NCI-H2081 treated with DMSO at 0.1 percent for 48 hours (cell line): ENCODE measurements around the gene BCKDHB.

Experiments
- DNase-seq: peaks from one replicate; lab custom pipeline; 2025; lab: John Stamatoyannopoulos, UW

BCKDHB gene

GRCh38 chr6:80151635-80152034 is 45.2 kb downstream of the BCKDHB start:
- DNase-seq, result no peak

- no peak for DNase-seq
Observed at GRCh38 chr6:80154160-80154559, 47.7 kb downstream of the BCKDHB start.

- no peak for DNase-seq
Observed at GRCh38 chr6:80156221-80156620, 49.8 kb downstream of the BCKDHB start.

- DNase-seq, result no peak
Observed at GRCh38 chr6:80158478-80158989, 52.1 kb downstream of the BCKDHB start.

DNA sequence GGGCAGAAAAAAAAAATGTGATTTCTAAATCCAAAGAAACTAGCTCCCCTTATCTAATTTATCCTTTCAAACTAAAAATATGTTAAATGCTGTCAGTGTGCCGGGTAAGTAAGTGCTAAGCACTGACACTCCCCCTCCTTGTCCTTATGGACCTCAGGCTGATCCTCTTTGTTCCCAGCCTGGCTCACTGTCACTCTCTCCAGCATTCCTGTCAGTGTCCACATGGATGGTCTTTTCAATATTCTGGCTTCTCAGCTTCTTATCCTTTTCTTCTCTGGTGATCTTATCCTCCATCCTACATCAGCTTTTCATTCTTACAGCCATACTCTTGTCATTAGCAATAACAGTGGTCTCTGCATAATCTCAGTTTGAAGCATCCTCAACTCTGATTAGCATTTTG is 55.0 kb downstream of the BCKDHB start:
- DNase-seq, result no peak

DNA sequence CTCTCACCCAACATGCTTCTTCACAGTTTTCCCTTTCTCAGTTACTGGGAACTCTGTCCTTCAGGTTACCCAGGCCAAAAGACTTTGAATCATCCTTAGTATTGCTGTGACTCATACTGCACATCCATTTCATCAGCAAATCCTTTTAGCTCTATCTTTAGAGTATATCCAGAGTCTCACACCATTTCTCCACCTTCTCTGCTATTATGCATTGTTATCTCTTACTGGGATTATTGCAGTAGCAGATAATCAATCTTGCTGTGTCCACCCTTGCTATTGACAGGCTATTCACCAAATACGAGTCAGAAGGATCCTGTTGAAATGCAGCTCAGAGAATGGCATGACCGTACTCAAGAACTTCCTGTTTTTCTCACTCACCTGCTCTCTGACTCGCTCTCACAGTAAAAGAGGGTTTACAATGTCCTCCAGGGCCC is 57.3 kb downstream of the BCKDHB start:
- DNase-seq, result no peak

- no peak for DNase-seq
Observed at GRCh38 chr6:80165143-80165542, 58.7 kb downstream of the BCKDHB start.

DNA sequence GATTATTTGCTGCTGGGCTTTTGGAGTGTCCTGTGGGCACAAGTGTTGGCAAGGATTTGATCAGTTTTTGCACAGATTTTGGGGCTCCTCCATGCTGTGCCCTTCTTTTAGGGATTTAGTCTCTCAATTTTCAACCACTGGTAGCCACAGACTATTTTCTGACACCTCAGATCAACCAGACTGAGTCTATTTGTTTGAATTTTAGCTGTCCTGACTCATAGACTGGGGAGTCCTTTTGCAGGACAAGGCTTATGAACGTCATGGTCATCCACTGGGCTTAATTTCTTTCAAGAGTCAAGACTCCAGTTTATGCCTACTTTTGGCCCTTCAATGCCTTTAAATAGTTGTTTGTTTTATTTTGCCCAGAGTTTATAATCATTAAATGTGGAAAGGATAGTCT is 59.3 kb downstream of the BCKDHB start:
- no peak for DNase-seq

- DNase-seq, result no peak
Observed at GRCh38 chr6:80170433-80170832, 64.0 kb downstream of the BCKDHB start.

GRCh38 chr6:80173411-80173810 is 66.9 kb downstream of the BCKDHB start:
- no peak for DNase-seq

- no peak for DNase-seq
Observed at GRCh38 chr6:80174900-80175572, 68.6 kb downstream of the BCKDHB start.

- no peak for DNase-seq
Observed at GRCh38 chr6:80179695-80180094, 73.2 kb downstream of the BCKDHB start.

GRCh38 chr6:80181352-80182081 is 75.0 kb downstream of the BCKDHB start:
- DNase-seq, result no peak

DNA sequence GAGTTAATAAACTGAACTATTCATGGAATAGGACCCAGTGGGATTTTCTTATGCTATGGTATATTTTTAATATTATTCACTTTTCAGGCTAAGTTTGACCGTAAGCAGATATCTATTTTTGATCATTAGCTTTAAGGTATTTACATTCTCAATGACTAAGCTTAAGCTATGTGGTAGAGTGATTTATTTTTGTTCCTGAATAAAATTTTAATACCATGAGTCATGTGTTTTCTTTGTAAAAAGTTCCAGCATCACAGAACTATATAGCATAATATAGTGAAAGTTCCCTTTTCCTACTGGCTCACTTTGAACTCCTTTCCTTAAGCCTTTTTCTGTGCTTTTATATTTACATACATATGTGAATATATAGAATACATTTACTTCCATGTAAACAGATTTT is 75.8 kb downstream of the BCKDHB start:
- no peak for DNase-seq

DNA sequence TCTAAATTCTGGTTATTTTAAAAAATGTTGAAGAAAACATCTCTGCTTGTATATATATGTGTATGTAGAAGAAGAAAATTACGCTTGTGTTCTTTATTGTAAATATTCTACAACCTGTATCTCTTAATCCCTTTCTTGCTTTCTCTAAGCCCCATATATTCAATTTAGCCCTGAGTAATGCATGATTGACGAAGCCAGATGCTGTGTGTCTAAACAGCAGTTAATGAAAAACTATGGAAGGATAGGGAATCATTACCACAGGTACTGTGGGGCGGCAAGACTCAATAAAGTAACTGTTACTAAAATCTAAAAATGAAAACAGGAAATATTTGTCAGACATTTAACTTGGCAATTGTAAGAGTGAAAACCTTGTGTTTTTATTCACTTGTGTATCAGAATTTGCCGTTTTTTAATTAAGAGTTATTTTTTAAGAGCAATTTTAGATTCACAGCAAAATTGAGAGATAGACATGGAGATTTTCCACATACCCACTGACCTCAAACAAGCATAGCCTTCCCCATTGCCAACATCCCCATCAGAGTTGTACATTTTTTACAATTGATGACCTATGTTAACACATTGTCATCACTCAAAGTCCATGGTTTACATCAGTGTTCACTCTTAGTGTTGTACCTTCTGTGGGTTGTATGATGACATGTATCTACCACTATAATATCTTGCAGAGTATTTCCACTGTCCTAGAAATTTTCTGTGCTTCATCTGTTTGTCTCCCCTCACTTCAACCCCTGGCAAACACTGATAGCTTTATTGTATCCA is 76.7 kb downstream of the BCKDHB start:
- no peak for DNase-seq

DNA sequence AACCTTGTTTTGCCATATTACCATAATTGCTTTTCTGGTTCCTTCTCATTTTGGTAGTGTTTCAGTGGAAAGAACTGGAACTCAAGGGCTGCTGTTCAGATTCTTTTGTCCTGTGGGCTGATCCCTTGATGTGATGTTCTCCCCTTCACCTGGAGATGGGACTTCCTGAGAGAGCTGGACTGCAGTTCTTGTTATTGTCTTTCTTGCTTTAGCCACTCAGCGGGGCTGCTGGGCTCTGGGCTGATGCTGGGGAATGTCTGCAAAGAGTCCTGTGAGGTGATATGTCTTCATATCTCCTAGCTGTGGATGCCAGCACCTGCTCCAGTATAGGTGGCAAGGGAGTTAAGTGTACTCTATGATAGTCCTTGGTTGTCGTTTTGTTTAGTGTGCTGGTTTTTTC is 79.0 kb downstream of the BCKDHB start:
- DNase-seq, result no peak

DNA sequence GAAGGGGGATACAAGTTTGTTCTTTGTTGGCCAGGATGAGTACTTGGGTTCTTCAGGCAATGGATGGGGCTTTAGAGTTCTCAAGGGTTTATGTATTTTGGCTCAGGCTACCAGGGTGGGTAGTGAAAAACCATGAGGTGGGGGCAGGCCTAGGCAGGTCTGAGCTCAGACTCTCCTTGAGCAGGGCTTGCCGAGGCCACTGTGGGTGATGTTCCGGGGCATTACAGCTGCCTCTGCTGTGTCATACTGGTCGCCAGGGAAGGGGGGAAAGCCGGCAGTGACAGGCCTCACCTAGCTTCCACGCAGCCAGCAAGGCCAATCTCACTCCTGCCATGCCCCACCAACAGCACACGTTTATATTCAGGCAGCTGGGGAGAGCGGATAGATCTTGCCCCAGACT is 79.6 kb downstream of the BCKDHB start:
- DNase-seq, result no peak

DNA sequence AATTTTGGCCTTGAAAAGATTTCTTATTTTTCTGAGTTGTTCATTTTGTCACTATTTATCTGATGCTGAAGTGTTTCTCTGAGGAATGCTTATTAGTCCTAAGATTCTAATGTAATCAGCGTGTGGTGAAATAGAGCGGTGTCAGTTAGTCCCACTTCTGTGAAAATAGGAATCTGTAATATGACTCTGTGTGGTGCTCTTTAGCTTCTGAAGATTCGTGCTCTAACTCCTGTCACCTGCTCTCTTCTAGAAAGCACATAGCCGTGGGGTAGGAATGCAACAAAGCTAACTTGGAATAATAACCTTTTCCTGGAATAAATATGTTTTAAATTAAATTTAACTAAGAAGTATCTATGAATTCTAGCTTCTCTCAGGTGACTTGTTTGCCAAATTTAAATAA is 90.4 kb downstream of the BCKDHB start:
- DNase-seq, result no peak

DNA sequence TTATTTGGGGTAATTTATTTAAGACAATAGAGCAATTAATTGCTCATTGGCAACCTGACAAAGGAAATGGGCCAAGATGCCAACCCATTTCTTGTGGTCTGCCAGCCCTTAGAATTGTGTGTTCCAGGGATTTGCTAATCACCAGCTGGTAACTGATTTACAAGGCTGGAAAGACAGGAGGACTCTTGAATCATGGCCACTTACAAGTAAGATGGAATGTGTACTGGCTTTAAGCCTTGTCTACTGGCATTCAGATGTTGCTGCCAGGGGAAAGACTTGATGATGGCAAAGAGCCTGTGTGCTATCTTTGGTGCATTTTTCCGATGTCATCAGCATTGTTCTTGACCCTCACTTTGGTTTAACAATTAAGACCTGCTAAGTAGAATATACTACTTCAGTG is 91.0 kb downstream of the BCKDHB start:
- DNase-seq, result no peak

GRCh38 chr6:80197986-80198385 is 91.5 kb downstream of the BCKDHB start:
- no peak for DNase-seq

DNA sequence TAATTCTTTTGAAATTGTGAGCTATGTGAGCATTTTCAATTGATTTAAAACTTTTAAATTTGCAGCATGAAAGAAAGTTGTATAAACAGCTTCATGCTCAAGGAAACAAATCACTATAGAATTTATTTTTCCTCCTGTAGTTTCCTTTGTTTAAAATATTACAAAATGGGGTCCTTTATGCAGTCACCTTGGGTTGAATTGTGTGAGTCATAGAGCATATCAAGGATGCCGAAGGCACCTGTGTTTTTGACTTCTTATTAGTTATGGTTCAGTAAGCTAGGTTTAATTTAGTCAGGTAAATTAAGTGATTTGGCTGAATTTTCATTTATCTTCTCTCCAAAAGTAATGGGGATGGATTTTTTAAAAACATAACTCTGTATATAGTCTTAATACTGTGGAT is 96.8 kb downstream of the BCKDHB start:
- DNase-seq, result no peak

DNA sequence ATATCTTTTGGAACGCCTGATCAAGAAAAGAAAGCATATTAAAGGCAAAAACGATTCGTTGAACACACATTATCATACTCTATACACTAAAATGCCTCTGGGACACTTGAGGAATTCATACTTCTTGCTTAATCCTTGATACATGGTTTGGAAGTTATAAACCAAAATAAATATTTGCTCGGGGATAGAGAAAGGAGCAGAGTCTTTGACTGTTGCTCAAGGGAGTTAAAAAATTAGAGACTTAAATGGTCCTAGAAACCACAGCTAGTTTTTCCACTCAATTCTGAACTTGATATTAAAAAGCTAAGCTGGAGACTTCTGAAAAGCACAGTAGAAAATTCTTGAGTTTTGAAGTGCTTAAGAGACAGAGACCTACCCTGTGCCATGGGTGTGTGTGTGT is 98.9 kb downstream of the BCKDHB start:
- no peak for DNase-seq

DNA sequence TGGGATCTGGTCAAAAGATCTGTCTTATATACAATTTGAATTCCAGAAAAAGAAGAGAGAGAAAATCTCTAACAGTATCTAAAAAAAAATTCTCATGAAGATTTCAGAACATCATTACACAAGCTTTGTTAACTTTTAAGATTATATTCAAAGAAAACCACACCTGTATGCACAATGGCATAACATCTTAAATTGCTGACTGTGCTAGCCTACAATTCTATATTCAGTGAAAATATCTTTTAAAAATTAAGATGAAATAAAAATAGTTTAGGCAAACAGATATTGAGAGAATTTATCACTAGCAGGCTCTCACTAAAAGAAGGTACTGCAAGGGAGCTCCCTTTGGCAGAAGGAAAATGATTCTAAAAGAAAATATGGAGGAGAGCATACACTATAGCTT is 100.3 kb downstream of the BCKDHB start:
- DNase-seq, result no peak
